Activated T-cell treated with anti-CD3 and anti-CD28 coated beads, Interleukin-2, amount 50 U/mL, for 1 hour (primary cell): Measurements from ENCODE around the gene HOXA10.

Experiments used
- DNase-seq: peaks from one replicate; pipeline ENCODE4 v3.0.0-alpha.2; 2020

HOXA10 gene

GRCh38 chr7:27165089-27165995 lies 8.8 kb downstream of the HOXA10 start, which contains the start of gene HOXA9:
Gene HOXA9 (minus strand): TSS chr7:27165537. CDS start chr7:27165457, 80 bp downstream.
- peak; percentile 42 for DNase-seq

- peak; percentile 37 for DNase-seq
Measured at GRCh38 chr7:27164367-27165088, 9.6 kb downstream of the HOXA10 start.

GRCh38 chr7:27164045-27164366 lies 10.1 kb downstream of the HOXA10 start:
- DNase-seq: no peak

GRCh38 chr7:27163288-27164044 lies 10.7 kb downstream of the HOXA10 start:
- DNase-seq: peak; percentile 11

GRCh38 chr7:27162561-27163287 lies 11.4 kb downstream of the HOXA10 start:
- no peak for DNase-seq

- DNase-seq: peak; percentile 23
Measured at GRCh38 chr7:27161721-27162560, 12.2 kb downstream of the HOXA10 start.

GRCh38 chr7:27161214-27161720 lies 12.9 kb downstream of the HOXA10 start:
- no peak for DNase-seq

- DNase-seq: peak; percentile 89
Measured at GRCh38 chr7:27160546-27161213, 13.4 kb downstream of the HOXA10 start.

GRCh38 chr7:27160145-27160545 lies 14.0 kb downstream of the HOXA10 start:
- DNase-seq: peak; percentile 55

GRCh38 chr7:27159266-27160144 lies 14.6 kb downstream of the HOXA10 start:
- DNase-seq: peak; percentile 18

- peak; percentile 21 for DNase-seq
Measured at GRCh38 chr7:27158436-27159265, 15.5 kb downstream of the HOXA10 start.

GRCh38 chr7:27157702-27158431 lies 16.3 kb downstream of the HOXA10 start:
- peak; percentile 19 for DNase-seq

- peak; percentile 22 for DNase-seq
Measured at GRCh38 chr7:27156916-27157701, 17.0 kb downstream of the HOXA10 start.

GRCh38 chr7:27156508-27156898 lies 17.6 kb downstream of the HOXA10 start, which contains the start of gene HOXA7:
Gene HOXA7 (minus strand): TSS chr7:27156675. CDS start chr7:27156545, 130 bp downstream.
- no peak for DNase-seq

- peak; percentile 55 for DNase-seq
Measured at GRCh38 chr7:27155816-27156507, 18.2 kb downstream of the HOXA10 start.
